Lower leg skin (tissue), 3 donors: Measurements from ENCODE around the gene TBL2.

Source experiments
- CTCF ChIP-seq, 3 donors: fragments of 450-650 bp; IDR thresholded peaks; one replicate each; pipeline ENCODE4 v1.5.1; 2016; ENCODE audit warnings: antibody characterized with exemption in 3 of 3, mild to moderate bottlenecking in 3 of 3, moderate library complexity in 2 of 3
- POLR2A ChIP-seq, 2 donors: fragments of 450-650 bp; IDR thresholded peaks; one replicate each; pipeline ENCODE4 v1.6.1; 2016 to 2017; ENCODE audit warnings: antibody characterized with exemption in 2 of 2, mild to moderate bottlenecking in 1 of 2, moderate library complexity in 1 of 2

- no peak for TF ChIP-seq POLR2A (IDR thresholded peaks at IDR 0.05)
- no peak for TF ChIP-seq CTCF (IDR thresholded peaks at IDR 0.05)
Observed at GRCh38 chr7:73567846-73568685, 10.3 kb downstream of the TBL2 start.
